Colonic mucosa (tissue), 4 donors: ENCODE measurements around the gene KDM1A. TPM values are rescaled to one million over a fixed set of nuclear protein-coding genes. Genes with fewer than 3 reads are reported as not detected.

Experiments used
- DNase-seq: peaks from one replicate; pipeline ENCODE4 v3.0.0-alpha.2; 2020
- H3K27ac ChIP-seq: fragments of 200-600 bp; one replicate; pipeline ENCODE4 v1.8.0; 2021
- H3K27me3 ChIP-seq: fragments of 200-600 bp; one replicate; pipeline ENCODE4 v1.8.0; 2021
- H3K36me3 ChIP-seq: fragments of 200-600 bp; one replicate; pipeline ENCODE4 v1.8.0; 2021
- H3K4me1 ChIP-seq: fragments of 200-600 bp; one replicate; pipeline ENCODE4 v1.8.0; 2021; ENCODE audit warnings: mild to moderate bottlenecking
- H3K4me3 ChIP-seq: fragments of 200-600 bp; one replicate; pipeline ENCODE4 v1.8.0; 2021
- H3K9ac ChIP-seq, 2 donors: one replicate each; pipeline ENCODE4 v1.7.0; 2013; ENCODE audit warnings: control low read depth in 2 of 2, low read depth in 2 of 2, low read length in 2 of 2
- H3K9me3 ChIP-seq: fragments of 200-600 bp; one replicate; pipeline ENCODE4 v1.8.0; 2021
- intact Hi-C: fragments of 100-400 bp; cut with DNase I; formaldehyde crosslinking; loops from one replicate; pipeline ENCODE4 v1.14.1; 2022
- total RNA-seq, 2 donors: library from RNA; stranded (reverse); fragmentation: NEBNext Ultra II Directional in 1 of 2; extraction: Animal tissue kit (Norgen Biotek cat#: 25700) in 1 of 2; gene quantifications; one replicate each; pipeline ENCODE4 v1.2.1, GENCODE V29; 2021
- TF ChIP-seq, protein P1 (sequence below): fragments of 200-600 bp; IDR thresholded peaks from one replicate; pipeline ENCODE4 v1.8.0; 2022; ENCODE audit warnings: antibody characterized with exemption, mild to moderate bottlenecking
- donor health status: healthy.
- donor health status: DM: no; HTN: no; CAD: no.
- donor health status: DM: no; HTN: no; CAD: no.

KDM1A gene
- total RNA-seq, 2 donors from 2014 or later, result 59.2 to 72.6 TPM

DNA sequence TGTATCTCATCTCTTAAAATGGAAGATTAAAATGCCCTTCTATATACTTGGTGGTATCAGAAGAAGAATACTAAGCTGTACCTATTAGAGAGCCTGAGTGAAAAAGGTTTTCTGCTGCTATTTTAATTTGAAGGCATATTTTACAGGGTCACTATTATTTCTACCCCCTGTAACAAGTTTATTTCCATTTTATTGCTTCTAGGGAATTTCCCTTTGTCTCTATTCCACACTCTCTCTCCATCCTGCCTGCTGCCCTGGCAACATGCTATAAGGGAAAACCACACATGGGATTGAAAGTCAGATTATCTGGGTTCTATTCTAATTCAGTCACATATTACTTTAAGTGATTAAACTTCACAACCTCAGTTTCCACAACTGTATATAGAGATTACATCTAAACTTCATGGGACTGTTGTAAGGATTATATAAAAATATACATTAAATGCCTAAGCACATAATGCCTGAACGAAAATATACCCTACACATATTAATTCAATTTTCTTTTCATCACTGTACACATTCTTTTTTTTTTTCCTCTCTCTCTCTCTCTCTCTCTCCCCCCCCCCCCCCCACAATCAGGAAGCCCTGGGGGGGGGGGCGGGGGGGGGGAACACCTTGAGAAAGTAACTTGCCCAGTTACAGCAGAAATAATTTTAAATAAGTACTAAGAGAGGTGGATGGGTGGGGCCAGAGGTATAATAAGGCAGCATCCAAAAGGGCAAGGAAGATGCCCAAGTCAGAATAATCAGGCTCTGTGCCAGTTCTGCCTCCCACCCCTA is 97.8 kb downstream of the KDM1A start:
- peak; percentile 9 for DNase-seq
- TF ChIP-seq, protein P1, sequence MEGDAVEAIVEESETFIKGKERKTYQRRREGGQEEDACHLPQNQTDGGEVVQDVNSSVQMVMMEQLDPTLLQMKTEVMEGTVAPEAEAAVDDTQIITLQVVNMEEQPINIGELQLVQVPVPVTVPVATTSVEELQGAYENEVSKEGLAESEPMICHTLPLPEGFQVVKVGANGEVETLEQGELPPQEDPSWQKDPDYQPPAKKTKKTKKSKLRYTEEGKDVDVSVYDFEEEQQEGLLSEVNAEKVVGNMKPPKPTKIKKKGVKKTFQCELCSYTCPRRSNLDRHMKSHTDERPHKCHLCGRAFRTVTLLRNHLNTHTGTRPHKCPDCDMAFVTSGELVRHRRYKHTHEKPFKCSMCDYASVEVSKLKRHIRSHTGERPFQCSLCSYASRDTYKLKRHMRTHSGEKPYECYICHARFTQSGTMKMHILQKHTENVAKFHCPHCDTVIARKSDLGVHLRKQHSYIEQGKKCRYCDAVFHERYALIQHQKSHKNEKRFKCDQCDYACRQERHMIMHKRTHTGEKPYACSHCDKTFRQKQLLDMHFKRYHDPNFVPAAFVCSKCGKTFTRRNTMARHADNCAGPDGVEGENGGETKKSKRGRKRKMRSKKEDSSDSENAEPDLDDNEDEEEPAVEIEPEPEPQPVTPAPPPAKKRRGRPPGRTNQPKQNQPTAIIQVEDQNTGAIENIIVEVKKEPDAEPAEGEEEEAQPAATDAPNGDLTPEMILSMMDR, result no peak
- intact Hi-C loops, result no loop called here

DNA sequence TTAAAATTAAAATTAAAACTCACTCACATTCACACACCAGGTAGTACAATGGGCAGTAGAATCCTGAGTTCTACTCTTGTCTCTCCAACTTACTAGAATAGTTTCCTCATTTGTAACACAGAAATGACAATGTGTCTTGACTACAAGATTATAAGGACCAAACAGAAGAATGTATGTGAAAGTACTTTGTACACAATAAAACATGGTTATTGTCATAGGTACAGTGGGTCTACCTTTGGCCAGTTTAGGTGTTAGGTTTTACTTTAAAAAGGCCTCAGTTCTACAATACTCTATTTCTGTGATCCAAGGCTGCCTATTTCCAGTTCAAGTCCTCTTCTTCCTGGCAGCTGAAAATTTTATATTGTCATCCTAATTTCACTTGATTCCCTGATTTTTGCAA is 99.1 kb downstream of the KDM1A start:
- Histone ChIP-seq H3K9me3 (no peaks in the 10 kb centered on the region), H3K36me3 (no peaks in the 10 kb centered on the region), H3K4me1 (no peaks in the 10 kb centered on the region), H3K27me3 (no peaks in the 10 kb centered on the region), H3K9ac (no peak overlapping the region), H3K27ac (peak overlapping the region; percentile 39), H3K4me3 (no peak overlapping the region)
- TF ChIP-seq, protein P1, result no peak
- intact Hi-C loops, result no loop called here
- no peak for DNase-seq

More for the DNA sequence above, 97.8 kb downstream of the KDM1A start:
- no peak overlapping the region for H3K9ac ChIP-seq
- H3K4me3 ChIP-seq, result no peak overlapping the region
- H3K4me1 ChIP-seq, result no peaks in the 10 kb centered on the region
- H3K9me3 ChIP-seq, result no peaks in the 10 kb centered on the region
- H3K27me3 ChIP-seq, result no peaks in the 10 kb centered on the region
- H3K36me3 ChIP-seq, result no peaks in the 10 kb centered on the region
- H3K27ac ChIP-seq, result no peak overlapping the region

DNA sequence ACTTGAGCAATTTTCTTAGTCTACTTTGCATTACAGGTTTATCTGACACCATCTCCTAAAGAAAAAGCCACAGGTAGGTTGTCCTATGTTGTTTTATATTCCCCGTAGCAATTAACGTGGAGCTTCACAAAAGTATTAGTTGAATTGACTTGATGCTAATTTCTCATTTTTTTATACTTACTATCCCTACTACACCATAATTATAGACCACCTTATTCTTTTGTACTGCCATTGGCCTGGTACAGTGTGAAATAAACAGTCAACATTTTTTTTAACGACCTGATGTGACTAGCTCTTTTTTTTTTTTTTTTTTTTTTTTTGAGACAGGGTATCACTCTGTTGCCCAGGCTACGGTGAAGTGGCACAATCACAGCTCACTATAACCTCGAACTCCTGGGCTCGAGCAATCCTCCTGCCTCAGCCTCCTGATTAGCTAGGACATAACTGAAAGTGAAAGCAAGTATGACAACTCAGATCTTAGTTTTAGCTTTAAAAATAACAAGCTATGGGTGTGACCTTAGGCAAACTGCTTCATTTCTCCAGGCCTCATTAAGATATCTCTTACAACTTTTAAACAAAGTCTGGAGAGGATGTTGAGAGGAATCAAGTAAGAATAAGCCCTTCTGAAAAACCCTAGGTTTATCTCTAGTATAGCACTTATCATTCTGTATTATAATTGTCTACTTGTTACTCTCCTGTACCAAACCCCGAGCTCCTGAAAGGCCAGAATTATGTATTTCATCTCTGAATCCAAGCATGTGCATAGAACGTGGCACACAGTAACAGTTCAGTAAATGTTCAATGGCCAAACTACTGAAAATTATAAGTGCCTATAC is 99.9 kb downstream of the KDM1A start:
- TF ChIP-seq, protein P1, result no peak
- DNase-seq, result no peak
- no peaks in the 10 kb centered on the region for H3K36me3 ChIP-seq
- no peak overlapping the region for H3K4me3 ChIP-seq
- intact Hi-C loops, result no loop called here
- no peaks in the 10 kb centered on the region for H3K9me3 ChIP-seq
- no peaks in the 10 kb centered on the region for H3K27me3 ChIP-seq
- H3K4me1 ChIP-seq, result no peaks in the 10 kb centered on the region
- H3K9ac ChIP-seq, result peak overlapping the region in 1 of 2 donors; percentile 2
- peak overlapping the region; percentile 39 for H3K27ac ChIP-seq

DNA sequence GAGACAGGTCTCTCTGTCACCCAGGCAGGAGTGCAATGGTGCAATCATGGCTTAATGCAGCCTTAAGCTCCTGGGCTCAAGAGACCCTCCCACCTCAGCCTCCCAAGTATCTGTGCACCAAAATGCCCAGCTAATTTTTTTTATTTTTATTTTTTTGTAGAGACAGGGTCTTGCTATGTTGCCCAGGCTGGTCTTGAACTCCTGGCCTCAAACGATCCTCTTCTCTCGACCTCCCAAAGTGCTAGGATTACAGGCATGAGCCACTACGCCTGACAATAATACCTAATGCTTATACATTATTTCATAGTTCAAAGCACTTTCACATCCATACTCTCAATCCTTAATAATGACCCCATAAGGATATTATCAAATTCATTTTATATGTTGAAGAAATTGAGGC is 101.1 kb downstream of the KDM1A start:
- intact Hi-C loops, result no loop called here
- H3K27ac ChIP-seq, result no peak overlapping the region
- TF ChIP-seq, protein P1, result no peak

DNA sequence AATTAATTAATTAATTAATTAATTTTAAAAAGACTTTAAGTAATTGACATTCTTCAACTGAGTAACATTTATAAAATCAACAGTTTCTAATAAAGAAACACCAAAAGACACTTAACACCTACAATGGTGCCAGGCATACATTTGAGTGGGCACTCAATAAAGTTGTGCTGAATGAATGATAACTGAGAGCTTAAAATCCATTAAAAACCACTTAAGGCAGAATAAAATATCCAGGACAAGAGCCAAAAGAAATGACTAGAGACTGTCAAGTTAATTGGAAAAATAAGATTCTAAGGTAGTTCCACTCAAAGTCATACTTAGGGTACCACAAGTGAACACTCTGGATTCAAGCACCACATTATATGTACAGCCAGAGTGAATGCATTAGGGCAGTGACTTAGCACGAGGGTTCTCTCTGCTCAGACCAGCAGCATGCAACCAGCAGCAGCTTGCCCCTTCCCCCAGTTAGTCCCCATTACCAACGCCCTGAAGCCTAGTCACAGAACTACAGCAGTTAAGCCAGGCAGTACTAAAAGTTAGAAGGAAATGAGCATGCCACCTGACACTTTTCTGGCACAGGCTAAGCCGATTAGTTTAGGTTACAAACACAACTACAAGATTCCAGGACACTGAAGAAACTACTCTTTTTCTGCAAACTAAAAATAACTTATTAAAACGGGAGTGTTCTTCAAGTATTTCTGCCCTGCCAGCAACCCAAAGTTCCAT is 102.9 kb downstream of the KDM1A start:
- H3K36me3 ChIP-seq, result no peaks in the 10 kb centered on the region
- TF ChIP-seq, protein P1, result no peak
- H3K4me3 ChIP-seq, result no peak overlapping the region
- intact Hi-C loops, result no loop called here
- H3K9me3 ChIP-seq, result no peaks in the 10 kb centered on the region
- peak overlapping the region in 1 of 2 donors; percentile 54 for H3K9ac ChIP-seq
- no peaks in the 10 kb centered on the region for H3K27me3 ChIP-seq
- peak overlapping the region; percentile 14 for H3K27ac ChIP-seq
- peaks cover 3% of the 10 kb centered on the region for H3K4me1 ChIP-seq
- peak; percentile 70 for DNase-seq

More for the DNA sequence above, 101.1 kb downstream of the KDM1A start:
- no peaks in the 10 kb centered on the region for H3K27me3 ChIP-seq
- H3K36me3 ChIP-seq, result no peaks in the 10 kb centered on the region
- DNase-seq, result no peak
- no peak overlapping the region for H3K9ac ChIP-seq
- no peaks in the 10 kb centered on the region for H3K4me1 ChIP-seq
- H3K9me3 ChIP-seq, result no peaks in the 10 kb centered on the region
- no peak overlapping the region for H3K4me3 ChIP-seq
